ENCODE data around the gene B3GNT9.

The B3GNT9 gene

DNA sequence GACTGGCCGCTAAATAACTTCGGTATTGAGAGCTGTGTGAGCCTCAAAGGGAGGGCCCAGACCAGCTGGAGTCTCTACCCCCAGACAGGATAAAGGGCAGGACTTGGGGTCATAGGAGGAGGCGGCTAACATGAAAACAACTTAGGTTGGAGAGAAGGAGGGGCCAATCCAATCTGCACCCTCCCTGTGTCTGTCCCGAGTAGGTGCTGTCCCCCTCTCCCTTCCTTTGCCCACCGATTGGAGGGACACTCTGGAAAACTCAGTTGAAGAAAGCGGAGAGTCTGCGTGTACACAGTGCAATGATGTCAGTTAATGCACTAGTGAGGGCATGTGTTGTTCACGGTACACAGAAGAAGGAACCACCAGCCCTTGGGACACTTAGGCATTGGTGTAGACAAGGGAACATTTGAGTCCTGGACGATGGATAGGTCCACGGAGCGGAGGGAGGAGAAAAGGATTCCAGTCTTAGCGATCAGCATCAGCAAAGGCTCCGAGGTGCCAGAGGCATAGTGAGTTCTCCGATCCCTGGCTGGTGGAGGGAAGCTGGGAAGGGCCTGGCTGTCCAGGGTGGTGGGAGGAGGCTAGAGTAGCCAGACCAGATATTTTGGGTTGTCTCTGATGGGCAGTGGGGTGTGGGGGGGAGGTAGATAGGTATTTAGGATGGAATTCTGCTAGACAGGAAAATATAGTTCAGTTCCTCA lies 20.3 kb upstream of the B3GNT9 start:
- Histone ChIP-seq H3K27me3 (ENCODE audit: control insufficient read depth, insufficient read depth, low read length) (peaks cover 3% of the 10 kb centered on the region), H3K9me3 (ENCODE audit: control insufficient read depth, low read length) (no peaks in the 10 kb centered on the region), H3K9ac (ENCODE audit: low read length) (peak overlapping the region; percentile 67), H3K4me1 (ENCODE audit: control insufficient read depth, insufficient read depth, low read length) (peaks cover 38% of the 10 kb centered on the region), H3K36me3 (ENCODE audit: control insufficient read depth, insufficient read depth, low read length) (peaks cover 4% of the 10 kb centered on the region), H3K4me3 (ENCODE audit: low read length) (no peak overlapping the region)

DNA sequence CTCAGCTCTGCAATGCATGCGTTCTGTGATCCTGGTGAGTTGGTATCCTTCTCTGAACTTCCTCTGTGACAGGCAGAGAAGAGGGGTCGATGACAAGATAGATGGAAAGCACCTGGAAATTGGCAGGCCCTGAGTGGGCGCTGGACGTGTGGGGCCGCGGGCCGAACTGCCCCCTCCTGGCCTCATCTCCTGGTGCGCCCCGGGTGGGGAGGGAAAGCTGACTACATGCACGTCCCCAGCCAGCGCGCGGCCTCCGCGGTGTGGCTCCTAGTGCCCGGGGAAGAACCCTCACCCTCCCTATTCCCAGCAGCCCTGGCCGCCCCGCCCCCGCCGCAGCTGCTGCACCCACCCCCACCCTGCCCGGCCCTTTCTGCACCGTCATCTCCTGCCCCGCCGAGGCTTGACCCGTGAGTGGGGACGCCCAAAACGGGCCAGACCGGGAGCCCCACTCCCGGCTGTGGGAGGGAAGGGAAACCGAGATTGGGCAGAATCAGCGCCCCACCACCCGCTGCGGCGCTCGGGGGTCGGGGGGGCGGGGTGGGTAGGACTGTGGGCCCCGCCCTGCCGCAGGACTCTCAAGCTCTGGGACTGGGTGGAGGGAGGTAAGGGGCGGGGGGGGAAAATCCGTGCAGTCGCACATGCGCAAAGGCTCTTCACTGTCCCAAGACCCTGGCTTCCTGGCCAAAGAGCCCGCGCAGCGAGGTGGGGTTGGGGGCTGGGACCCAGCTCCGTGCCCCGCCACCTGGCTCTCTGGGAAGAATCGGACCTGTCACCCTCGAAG lies 19.6 kb upstream of the B3GNT9 start, which contains the start of gene NOL3:
NOL3 (plus strand) TSS at position 371 of the 781 bp plus-strand sequence.
- Histone ChIP-seq H3K27me3 (ENCODE audit: control insufficient read depth, insufficient read depth, low read length) (peaks cover 7% of the 10 kb centered on the region), H3K36me3 (ENCODE audit: control insufficient read depth, insufficient read depth, low read length) (peaks cover 4% of the 10 kb centered on the region), H3K4me3 (ENCODE audit: low read length) (peak within 1 kb of the TSS; percentile 63), H3K9me3 (ENCODE audit: control insufficient read depth, low read length) (no peaks in the 10 kb centered on the region), H3K9ac (ENCODE audit: low read length) (peak within 1 kb of the TSS; percentile 67), H3K4me1 (ENCODE audit: control insufficient read depth, insufficient read depth, low read length) (peaks cover 40% of the 10 kb centered on the region)

DNA sequence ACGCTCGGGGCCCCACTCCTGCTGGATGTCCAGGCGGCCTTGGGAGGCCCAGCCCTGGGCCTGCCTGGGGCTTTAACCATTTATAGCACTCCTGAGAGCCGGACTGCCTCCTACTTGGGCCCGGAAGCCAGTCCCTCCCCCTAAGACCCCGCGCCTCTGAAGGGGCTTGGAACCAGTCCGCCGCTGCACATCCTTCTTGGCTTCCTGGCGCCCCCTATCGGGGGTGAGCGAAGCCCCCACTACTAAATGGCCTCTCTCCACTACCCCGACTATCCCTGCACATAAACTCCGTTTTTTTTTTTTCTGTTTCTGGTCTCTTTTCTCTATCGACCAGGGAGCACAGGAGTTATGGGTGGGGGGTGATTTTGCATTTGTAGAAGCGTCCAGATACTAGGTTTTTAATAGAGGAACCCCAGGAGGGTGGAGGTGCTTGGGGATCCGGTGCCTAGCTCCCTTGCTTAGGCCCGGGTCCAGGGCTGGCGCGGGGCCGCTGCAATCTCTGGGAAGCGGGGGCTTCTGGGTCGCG lies 18.9 kb upstream of the B3GNT9 start:
- Histone ChIP-seq H3K9me3 (ENCODE audit: control insufficient read depth, low read length) (no peaks in the 10 kb centered on the region), H3K27me3 (ENCODE audit: control insufficient read depth, insufficient read depth, low read length) (peaks cover 11% of the 10 kb centered on the region), H3K4me3 (ENCODE audit: low read length) (peak overlapping the region; percentile 63), H3K9ac (ENCODE audit: low read length) (peak overlapping the region; percentile 66), H3K4me1 (ENCODE audit: control insufficient read depth, insufficient read depth, low read length) (peaks cover 45% of the 10 kb centered on the region), H3K36me3 (ENCODE audit: control insufficient read depth, insufficient read depth, low read length) (peaks cover 4% of the 10 kb centered on the region)

DNA sequence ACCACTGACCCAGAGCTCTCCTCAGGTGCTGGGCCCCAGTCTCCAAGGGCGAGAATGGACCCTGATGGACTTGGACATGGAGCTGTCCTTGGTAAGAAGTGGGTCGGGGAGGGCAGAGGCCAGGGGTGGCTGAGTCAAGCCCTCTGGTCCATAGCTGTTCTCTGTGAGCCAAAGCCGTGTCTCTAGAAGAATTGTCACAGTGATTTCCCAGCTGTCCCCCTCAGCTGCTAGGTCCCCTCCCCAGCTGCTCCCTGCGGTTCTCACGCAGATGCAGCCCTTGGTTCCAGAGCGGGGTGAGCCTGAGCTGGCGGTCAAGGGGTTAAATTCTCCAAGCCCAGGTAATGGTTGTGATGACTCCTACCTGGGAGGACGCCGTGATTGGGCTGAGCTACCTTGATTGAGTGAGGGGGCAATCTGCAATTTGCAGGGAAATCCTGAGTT lies 18.2 kb upstream of the B3GNT9 start:
- H3K36me3 ChIP-seq (ENCODE audit: control insufficient read depth, insufficient read depth, low read length), result peaks cover 4% of the 10 kb centered on the region
- H3K9ac ChIP-seq (ENCODE audit: low read length), result no peak overlapping the region
- H3K9me3 ChIP-seq (ENCODE audit: control insufficient read depth, low read length), result no peaks in the 10 kb centered on the region
- peaks cover 11% of the 10 kb centered on the region for H3K27me3 ChIP-seq (ENCODE audit: control insufficient read depth, insufficient read depth, low read length)
- H3K4me1 ChIP-seq (ENCODE audit: control insufficient read depth, insufficient read depth, low read length), result peaks cover 42% of the 10 kb centered on the region
- H3K4me3 ChIP-seq (ENCODE audit: low read length), result no peak overlapping the region

- H3K9me3 ChIP-seq (ENCODE audit: control insufficient read depth, low read length), result no peaks in the 10 kb centered on the region
- peaks cover 36% of the 10 kb centered on the region for H3K4me1 ChIP-seq (ENCODE audit: control insufficient read depth, insufficient read depth, low read length)
- H3K4me3 ChIP-seq (ENCODE audit: low read length), result no peak overlapping the region
- peaks cover 18% of the 10 kb centered on the region for H3K27me3 ChIP-seq (ENCODE audit: control insufficient read depth, insufficient read depth, low read length)
- H3K9ac ChIP-seq (ENCODE audit: low read length), result no peak overlapping the region
- peaks cover 4% of the 10 kb centered on the region for H3K36me3 ChIP-seq (ENCODE audit: control insufficient read depth, insufficient read depth, low read length)
Observed at GRCh38 chr16:67167588-67167987, 16.8 kb upstream of the B3GNT9 start.

DNA sequence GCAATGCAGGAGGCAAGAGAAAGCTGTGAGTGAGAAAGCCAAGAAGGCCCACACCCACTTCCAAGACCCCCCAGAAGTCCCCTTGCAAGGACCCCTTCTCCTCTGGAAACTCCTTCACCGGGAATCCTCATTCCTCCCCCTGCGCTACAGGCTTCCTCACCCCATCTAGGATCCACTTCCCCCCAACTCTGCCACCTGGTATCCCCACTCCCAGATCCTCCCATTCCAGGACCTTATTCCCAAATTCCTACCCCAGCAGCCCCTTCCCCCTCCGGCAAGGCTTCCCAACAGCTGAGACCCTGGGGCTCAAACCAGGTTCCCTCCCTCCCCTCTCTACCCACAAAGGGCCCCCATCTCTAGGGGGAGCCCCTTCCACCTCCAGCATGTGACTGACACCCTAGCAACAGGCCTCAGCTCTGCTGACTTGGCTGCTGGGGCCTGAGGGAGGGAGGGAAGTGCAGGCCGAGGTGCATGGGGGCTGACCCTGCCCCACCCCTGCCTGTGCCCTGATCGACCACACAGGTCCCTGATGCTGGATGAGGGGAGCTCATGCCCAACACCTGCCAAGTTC lies 15.9 kb upstream of the B3GNT9 start:
- Histone ChIP-seq H3K4me3 (ENCODE audit: low read length) (no peak overlapping the region), H3K9ac (ENCODE audit: low read length) (no peak overlapping the region), H3K4me1 (ENCODE audit: control insufficient read depth, insufficient read depth, low read length) (peaks cover 37% of the 10 kb centered on the region), H3K36me3 (ENCODE audit: control insufficient read depth, insufficient read depth, low read length) (peaks cover 4% of the 10 kb centered on the region), H3K9me3 (ENCODE audit: control insufficient read depth, low read length) (no peaks in the 10 kb centered on the region), H3K27me3 (ENCODE audit: control insufficient read depth, insufficient read depth, low read length) (peaks cover 18% of the 10 kb centered on the region)

- H3K9me3 ChIP-seq (ENCODE audit: control insufficient read depth, low read length), result no peaks in the 10 kb centered on the region
- peaks cover 4% of the 10 kb centered on the region for H3K36me3 ChIP-seq (ENCODE audit: control insufficient read depth, insufficient read depth, low read length)
- peaks cover 42% of the 10 kb centered on the region for H3K4me1 ChIP-seq (ENCODE audit: control insufficient read depth, insufficient read depth, low read length)
- no peak overlapping the region for H3K4me3 ChIP-seq (ENCODE audit: low read length)
- no peak overlapping the region for H3K9ac ChIP-seq (ENCODE audit: low read length)
- H3K27me3 ChIP-seq (ENCODE audit: control insufficient read depth, insufficient read depth, low read length), result peaks cover 18% of the 10 kb centered on the region
Observed at GRCh38 chr16:67166110-67166547, 15.3 kb upstream of the B3GNT9 start.

GRCh38 chr16:67165121-67166078 lies 14.6 kb upstream of the B3GNT9 start:
- peaks cover 4% of the 10 kb centered on the region for H3K36me3 ChIP-seq (ENCODE audit: control insufficient read depth, insufficient read depth, low read length)
- H3K4me1 ChIP-seq (ENCODE audit: control insufficient read depth, insufficient read depth, low read length), result peaks cover 39% of the 10 kb centered on the region
- peak overlapping the region; percentile 47 for H3K9ac ChIP-seq (ENCODE audit: low read length)
- H3K4me3 ChIP-seq (ENCODE audit: low read length), result no peak overlapping the region
- no peaks in the 10 kb centered on the region for H3K9me3 ChIP-seq (ENCODE audit: control insufficient read depth, low read length)
- peaks cover 18% of the 10 kb centered on the region for H3K27me3 ChIP-seq (ENCODE audit: control insufficient read depth, insufficient read depth, low read length)

GRCh38 chr16:67164599-67165061 lies 13.8 kb upstream of the B3GNT9 start, which contains the start of gene HSF4:
Gene HSF4, plus strand, starts transcription at chr16:67164745. Its CDS starts 67 bp downstream, at chr16:67164812.
- peaks cover 34% of the 10 kb centered on the region for H3K4me1 ChIP-seq (ENCODE audit: control insufficient read depth, insufficient read depth, low read length)

DNA sequence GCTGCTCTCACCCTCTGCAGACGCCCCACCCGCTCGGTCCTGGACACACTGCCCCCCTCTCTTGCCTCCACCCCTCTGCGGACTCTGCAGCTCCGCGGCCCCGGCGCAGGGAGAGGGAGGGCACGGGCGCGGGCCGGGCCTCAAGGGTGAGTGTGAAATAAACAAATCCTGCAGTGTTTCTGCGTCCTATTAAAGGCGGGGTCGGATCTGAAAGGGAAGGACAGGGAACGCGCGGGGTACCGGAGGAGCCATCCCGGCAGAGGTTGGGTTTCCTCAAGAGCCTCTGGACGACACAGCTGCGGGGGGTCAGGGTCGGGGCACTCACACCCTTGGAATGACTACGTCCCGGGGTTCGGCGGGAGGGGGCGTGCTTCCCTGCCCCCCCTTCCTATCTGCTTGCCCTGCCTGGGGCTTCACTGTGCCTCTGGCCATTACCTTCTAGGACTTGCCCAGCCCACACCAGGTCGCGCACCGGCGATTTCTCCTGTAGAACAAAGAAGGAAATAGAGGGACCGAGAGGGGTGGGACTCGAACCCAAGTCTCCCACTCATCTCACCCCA lies 13.3 kb upstream of the B3GNT9 start:
- Histone ChIP-seq H3K9ac (ENCODE audit: low read length) (no peak overlapping the region), H3K36me3 (ENCODE audit: control insufficient read depth, insufficient read depth, low read length) (peaks cover 4% of the 10 kb centered on the region), H3K4me3 (ENCODE audit: low read length) (no peak overlapping the region), H3K4me1 (ENCODE audit: control insufficient read depth, insufficient read depth, low read length) (peaks cover 28% of the 10 kb centered on the region), H3K27me3 (ENCODE audit: control insufficient read depth, insufficient read depth, low read length) (peaks cover 18% of the 10 kb centered on the region), H3K9me3 (ENCODE audit: control insufficient read depth, low read length) (no peaks in the 10 kb centered on the region)

More at GRCh38 chr16:67164599-67165061, 13.8 kb upstream of the B3GNT9 start, which contains the start of gene HSF4:
- peak within 1 kb of the TSS; percentile 47 for H3K9ac ChIP-seq (ENCODE audit: low read length)
- H3K9me3 ChIP-seq (ENCODE audit: control insufficient read depth, low read length), result no peaks in the 10 kb centered on the region
- no peak within 1 kb of the TSS for H3K4me3 ChIP-seq (ENCODE audit: low read length)
- H3K36me3 ChIP-seq (ENCODE audit: control insufficient read depth, insufficient read depth, low read length), result peaks cover 4% of the 10 kb centered on the region
- peaks cover 18% of the 10 kb centered on the region for H3K27me3 ChIP-seq (ENCODE audit: control insufficient read depth, insufficient read depth, low read length)
